ENCODE results near the gene TARS2.

DNA sequence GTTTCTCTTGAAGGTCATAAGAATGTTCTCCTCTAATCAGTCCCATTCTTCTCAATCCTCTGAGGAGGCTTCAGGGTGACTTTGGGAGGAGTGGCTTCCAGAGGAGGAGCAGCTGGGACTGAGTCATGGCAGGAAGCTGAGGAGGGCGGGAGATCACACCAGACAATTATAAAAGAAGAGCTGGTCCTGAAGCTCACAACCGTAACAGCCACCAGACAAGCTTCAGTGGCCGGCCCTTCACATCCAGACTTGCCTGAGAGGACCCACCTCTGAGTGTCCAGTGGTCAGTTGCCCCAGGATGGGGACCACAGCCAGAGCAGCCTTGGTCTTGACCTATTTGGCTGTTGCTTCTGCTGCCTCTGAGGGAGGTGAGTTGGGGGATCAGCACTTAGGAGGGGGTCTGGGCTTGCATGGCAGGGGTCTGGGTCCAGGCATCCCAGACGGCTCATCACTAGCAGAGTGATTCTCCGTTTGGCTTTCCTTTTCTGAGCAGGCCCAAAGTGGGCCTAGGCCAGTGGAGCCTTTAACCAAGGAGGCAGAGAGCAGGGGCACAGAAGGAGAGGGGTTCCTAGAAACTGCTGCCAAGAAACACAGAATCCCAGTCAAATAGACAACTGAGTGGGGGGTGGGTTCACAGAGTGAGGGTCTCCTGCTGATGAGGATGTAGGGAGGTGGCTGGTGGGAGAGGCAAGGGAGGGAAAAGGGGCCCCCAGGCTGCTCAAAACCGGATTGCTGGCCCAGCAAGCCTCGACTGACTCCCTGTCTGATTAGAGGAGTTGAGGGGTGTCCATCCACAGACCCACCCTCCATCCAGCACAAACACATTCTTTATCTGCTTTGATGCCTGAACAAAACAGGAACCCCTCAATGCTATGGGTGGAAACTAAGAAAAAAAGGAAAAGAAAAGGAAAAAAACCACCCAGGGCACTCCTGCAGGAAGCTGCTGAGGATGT, 21.0 kb downstream of the TARS2 start, which contains the start of gene ECM1:
- TF ChIP-seq, protein P1, sequence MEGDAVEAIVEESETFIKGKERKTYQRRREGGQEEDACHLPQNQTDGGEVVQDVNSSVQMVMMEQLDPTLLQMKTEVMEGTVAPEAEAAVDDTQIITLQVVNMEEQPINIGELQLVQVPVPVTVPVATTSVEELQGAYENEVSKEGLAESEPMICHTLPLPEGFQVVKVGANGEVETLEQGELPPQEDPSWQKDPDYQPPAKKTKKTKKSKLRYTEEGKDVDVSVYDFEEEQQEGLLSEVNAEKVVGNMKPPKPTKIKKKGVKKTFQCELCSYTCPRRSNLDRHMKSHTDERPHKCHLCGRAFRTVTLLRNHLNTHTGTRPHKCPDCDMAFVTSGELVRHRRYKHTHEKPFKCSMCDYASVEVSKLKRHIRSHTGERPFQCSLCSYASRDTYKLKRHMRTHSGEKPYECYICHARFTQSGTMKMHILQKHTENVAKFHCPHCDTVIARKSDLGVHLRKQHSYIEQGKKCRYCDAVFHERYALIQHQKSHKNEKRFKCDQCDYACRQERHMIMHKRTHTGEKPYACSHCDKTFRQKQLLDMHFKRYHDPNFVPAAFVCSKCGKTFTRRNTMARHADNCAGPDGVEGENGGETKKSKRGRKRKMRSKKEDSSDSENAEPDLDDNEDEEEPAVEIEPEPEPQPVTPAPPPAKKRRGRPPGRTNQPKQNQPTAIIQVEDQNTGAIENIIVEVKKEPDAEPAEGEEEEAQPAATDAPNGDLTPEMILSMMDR (IDR thresholded peaks at IDR 0.05; ENCODE audit: insufficient read depth, low read length, poor library complexity, severe bottlenecking) = no peak
- TF ChIP-seq EZH2phosphoT487 (conservative IDR thresholded peaks at IDR 0.05; ENCODE audit: low read length) = no peak

All from SU-DHL-6 (cell line).